SH-SY5Y (cell line): ENCODE data around the gene PADI1.

Experiments used
- GATA2 ChIP-seq: IDR thresholded peaks from 2 replicates; pipeline ENCODE4 v1.6.1; 2011; ENCODE audit warnings: mild to moderate bottlenecking, low read depth, low read length
- GATA3 ChIP-seq: IDR thresholded peaks from 2 replicates; pipeline ENCODE4 v1.6.1; 2011; ENCODE audit warnings: low read depth, mild to moderate bottlenecking, low read length, moderate library complexity

- no peak for TF ChIP-seq GATA2
- no peak for TF ChIP-seq GATA3
Measured at GRCh38 chr1:17243274-17243673, 38.3 kb downstream of the PADI1 start.
